Endodermal cell (in vitro differentiated cells): ENCODE measurements around the gene RFTN1. TPM values are rescaled to one million over a fixed set of nuclear protein-coding genes. Genes with fewer than 3 reads are reported as not detected.

Source experiments
- DNase-seq: peaks from one replicate; pipeline ENCODE4 v3.0.0-alpha.2; 2017
- H3K27ac ChIP-seq: 2 replicates; pipeline ENCODE4 v1.5.1; 2013; ENCODE audit warnings: mild to moderate bottlenecking, low read depth, low read length, moderate library complexity
- H3K27me3 ChIP-seq: 2 replicates; pipeline ENCODE4 v1.6.1; 2013; ENCODE audit warnings: mild to moderate bottlenecking, low read length, moderate library complexity; ENCODE audit not compliant: insufficient read depth, control insufficient read depth, poor library complexity, severe bottlenecking
- H3K36me3 ChIP-seq: 2 replicates; pipeline ENCODE4 v1.7.0; 2013; ENCODE audit warnings: mild to moderate bottlenecking, low read length, moderate library complexity; ENCODE audit not compliant: control insufficient read depth, insufficient read depth
- H3K4me1 ChIP-seq: one replicate; pipeline ENCODE4 v1.7.0; 2013; ENCODE audit warnings: low read length; ENCODE audit not compliant: control insufficient read depth, insufficient read depth
- H3K4me3 ChIP-seq: 2 replicates; pipeline ENCODE4 v1.5.1; 2013; ENCODE audit warnings: mild to moderate bottlenecking, low read length, moderate library complexity
- H3K9ac ChIP-seq: 2 replicates; pipeline ENCODE4 v1.6.1; 2013; ENCODE audit warnings: mild to moderate bottlenecking, low read length, moderate library complexity; ENCODE audit not compliant: poor library complexity, severe bottlenecking; ENCODE audit errors: extremely low read depth
- H3K9me3 ChIP-seq: 2 replicates; pipeline ENCODE4 v1.6.1; 2013; ENCODE audit warnings: mild to moderate bottlenecking, low read length, moderate library complexity; ENCODE audit not compliant: control insufficient read depth
- H3K27ac Mint-ChIP-seq: 2 replicates; pipeline ENCODE4 v1.8.0; 2020; ENCODE audit warnings: mixed read lengths
- H3K27me3 Mint-ChIP-seq: 2 replicates; pipeline ENCODE4 v1.8.0; 2021; ENCODE audit warnings: mild to moderate bottlenecking, mixed read lengths; ENCODE audit not compliant: insufficient read depth
- H3K36me3 Mint-ChIP-seq: 2 replicates; pipeline ENCODE4 v1.8.0; 2020; ENCODE audit warnings: low read depth, mixed read lengths
- H3K4me1 Mint-ChIP-seq: 2 replicates; pipeline ENCODE4 v1.8.0; 2020; ENCODE audit warnings: mixed read lengths
- H3K4me3 Mint-ChIP-seq: 2 replicates; pipeline ENCODE4 v1.8.0; 2020; ENCODE audit warnings: mild to moderate bottlenecking, moderate library complexity, mixed read lengths
- H3K9me3 Mint-ChIP-seq: 2 replicates; pipeline ENCODE4 v1.8.0; 2020; ENCODE audit warnings: mild to moderate bottlenecking, mixed read lengths
- WGBS, 2 experiments: methylation state at CpG; one replicate each; pipeline versions ENCODE4 v1.1.5 to v1.1.7; 2013; ENCODE audit warnings: missing lambda C conversion rate in 2 of 2, mixed read lengths in 1 of 2; ENCODE audit not compliant: insufficient coverage in 1 of 2, insufficient read length in 1 of 2; 5-methylcytosine and 5-hydroxymethylcytosine counted together
- total RNA-seq, 2 donors: library from RNA; stranded (reverse); fragmentation: NEBNext Ultra II Directional in 1 of 2; extraction: Animal tissue kit (Norgen Biotek cat#: 25700) in 1 of 2; gene quantifications; 2 replicates in 1 of 2; 3 replicates in 1 of 2; pipeline ENCODE4 v1.2.1, GENCODE V29; 2021
- TF ChIP-seq, protein P1 (sequence below): fragments of 200-600 bp; sonication (generic); conservative IDR thresholded peaks from 2 replicates; pipeline ENCODE4 v1.5.0; 2021; ENCODE audit warnings: antibody characterized with exemption, mild to moderate bottlenecking

RFTN1 gene
- total RNA-seq, 2 donors from 2014 or later: 0.80 to 1.1 TPM

DNA sequence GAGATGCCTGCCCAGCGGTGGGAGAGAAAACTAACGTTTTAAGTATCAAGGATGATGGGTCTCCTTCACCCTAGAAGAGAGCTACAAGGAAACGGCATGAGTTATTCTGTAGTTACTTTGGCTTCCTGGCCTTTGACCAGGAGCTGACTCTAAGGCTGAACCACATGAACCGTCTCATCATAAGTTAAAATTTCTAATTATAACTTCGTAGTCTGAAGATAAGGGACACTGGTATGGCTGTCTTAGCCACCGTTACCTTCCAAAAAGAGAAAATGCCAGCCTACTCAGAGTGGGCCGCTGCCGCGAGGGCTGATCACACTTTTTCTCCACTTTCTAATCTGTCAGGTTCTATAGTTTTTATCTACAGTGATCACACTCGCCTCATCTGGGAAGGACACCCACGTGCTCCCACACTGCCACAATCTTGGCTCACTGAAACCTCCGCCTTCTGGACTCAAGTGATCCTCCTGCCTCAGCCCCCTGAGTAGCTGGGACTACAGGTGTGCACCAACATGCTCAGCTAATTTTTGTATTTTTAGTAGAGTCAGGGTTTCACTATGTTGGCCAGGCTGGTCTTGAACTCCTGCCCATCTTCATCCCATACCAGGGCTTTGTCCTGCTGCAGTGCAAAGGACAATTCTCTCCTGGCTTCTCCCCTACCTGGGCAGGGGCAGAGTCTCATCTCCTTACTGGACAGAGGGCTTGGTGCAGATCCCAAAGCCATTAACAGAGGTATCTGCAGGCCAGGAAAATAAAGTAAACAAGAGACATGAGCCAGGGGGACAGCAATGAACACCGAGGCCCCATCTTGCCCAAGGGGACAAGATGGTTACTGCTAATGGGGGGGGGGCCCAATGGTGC lies 73.4 kb downstream of the RFTN1 start:
- 92 to 96% methylated on average over 11 to 13 of the region's 13 CpGs for WGBS, 2 experiments
- no peaks in the 10 kb centered on the region for H3K36me3 ChIP-seq
- no peak for DNase-seq
- no peaks in the 10 kb centered on the region for H3K9me3 ChIP-seq
- Mint-ChIP-seq H3K4me3 (no peak overlapping the region), H3K27ac (no peak overlapping the region), H3K36me3 (no peaks in the 10 kb centered on the region), H3K9me3 (no peaks in the 10 kb centered on the region), H3K27me3 (no peaks in the 10 kb centered on the region), H3K4me1 (no peaks in the 10 kb centered on the region)
- H3K27me3 ChIP-seq: no peaks in the 10 kb centered on the region
- TF ChIP-seq, protein P1, sequence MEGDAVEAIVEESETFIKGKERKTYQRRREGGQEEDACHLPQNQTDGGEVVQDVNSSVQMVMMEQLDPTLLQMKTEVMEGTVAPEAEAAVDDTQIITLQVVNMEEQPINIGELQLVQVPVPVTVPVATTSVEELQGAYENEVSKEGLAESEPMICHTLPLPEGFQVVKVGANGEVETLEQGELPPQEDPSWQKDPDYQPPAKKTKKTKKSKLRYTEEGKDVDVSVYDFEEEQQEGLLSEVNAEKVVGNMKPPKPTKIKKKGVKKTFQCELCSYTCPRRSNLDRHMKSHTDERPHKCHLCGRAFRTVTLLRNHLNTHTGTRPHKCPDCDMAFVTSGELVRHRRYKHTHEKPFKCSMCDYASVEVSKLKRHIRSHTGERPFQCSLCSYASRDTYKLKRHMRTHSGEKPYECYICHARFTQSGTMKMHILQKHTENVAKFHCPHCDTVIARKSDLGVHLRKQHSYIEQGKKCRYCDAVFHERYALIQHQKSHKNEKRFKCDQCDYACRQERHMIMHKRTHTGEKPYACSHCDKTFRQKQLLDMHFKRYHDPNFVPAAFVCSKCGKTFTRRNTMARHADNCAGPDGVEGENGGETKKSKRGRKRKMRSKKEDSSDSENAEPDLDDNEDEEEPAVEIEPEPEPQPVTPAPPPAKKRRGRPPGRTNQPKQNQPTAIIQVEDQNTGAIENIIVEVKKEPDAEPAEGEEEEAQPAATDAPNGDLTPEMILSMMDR: no peak
- H3K4me1 ChIP-seq: no peaks in the 10 kb centered on the region
- no peak overlapping the region for H3K9ac ChIP-seq
- H3K27ac ChIP-seq: no peak overlapping the region
- H3K4me3 ChIP-seq: no peak overlapping the region

DNA sequence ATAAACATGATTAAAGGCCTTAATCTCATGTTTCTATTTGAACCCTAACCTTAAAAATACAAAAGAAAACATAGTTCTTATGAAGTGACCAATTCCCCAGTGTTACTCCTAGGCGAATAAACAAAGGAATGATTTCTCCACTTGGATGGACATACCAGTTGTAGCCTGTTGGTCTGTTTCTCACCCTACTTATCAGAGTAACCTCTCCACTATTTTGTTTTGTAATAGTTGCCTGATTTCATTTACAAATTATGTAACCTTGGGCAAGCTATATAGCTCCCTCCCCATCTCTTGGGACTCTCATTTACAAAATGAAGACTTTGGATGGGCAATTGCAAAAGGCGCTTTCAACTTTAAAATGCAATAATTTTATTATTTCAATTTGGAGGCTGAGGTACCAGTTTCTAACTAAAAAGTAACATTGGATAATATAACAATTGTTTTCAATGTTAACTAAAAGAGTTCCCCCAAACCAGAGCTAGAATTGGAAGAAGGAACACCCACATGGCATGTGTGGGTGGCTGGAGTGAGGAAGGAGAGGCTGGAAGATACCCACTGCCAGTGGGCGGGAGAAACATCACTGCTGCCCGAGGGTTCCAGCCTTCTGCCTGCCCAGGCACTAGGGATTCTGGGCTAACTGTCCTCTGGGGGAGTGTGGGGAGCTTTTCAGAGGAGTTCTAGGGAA lies 74.2 kb downstream of the RFTN1 start:
- Histone ChIP-seq H3K4me1 (no peaks in the 10 kb centered on the region), H3K27me3 (no peaks in the 10 kb centered on the region), H3K27ac (no peak overlapping the region), H3K9ac (no peak overlapping the region), H3K36me3 (no peaks in the 10 kb centered on the region), H3K9me3 (no peaks in the 10 kb centered on the region), H3K4me3 (no peak overlapping the region)
- Mint-ChIP-seq H3K27ac (no peak overlapping the region), H3K4me3 (no peak overlapping the region), H3K27me3 (no peaks in the 10 kb centered on the region), H3K9me3 (no peaks in the 10 kb centered on the region), H3K36me3 (no peaks in the 10 kb centered on the region), H3K4me1 (no peaks in the 10 kb centered on the region)
- DNase-seq: no peak
- TF ChIP-seq, protein P1: no peak
- 86 to 90% methylated on average over 1 to 3 of the region's 4 CpGs for WGBS, 2 experiments

DNA sequence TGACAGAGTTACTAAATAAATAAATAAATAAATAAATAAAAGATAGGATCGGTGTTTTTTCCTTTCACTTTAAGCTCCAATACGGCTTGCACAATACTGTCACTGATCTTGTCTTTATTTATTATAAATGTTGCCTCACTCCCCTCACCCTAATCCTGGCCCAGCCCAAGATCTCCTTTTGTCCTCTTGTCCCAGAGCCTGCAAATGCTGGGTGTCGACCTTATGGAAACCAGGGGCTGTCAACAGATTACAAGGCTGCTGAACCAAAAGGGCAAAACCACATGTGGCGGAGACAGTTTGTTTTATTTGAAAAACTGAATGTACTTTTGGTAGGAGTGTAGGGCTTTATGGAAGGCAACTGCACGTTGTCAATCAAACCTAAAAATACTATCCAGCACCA lies 75.9 kb downstream of the RFTN1 start:
- H3K27me3 Mint-ChIP-seq: no peaks in the 10 kb centered on the region
- H3K9ac ChIP-seq: no peak overlapping the region
- H3K9me3 ChIP-seq: no peaks in the 10 kb centered on the region
- H3K4me3 ChIP-seq: no peak overlapping the region
- H3K27me3 ChIP-seq: no peaks in the 10 kb centered on the region
- no peaks in the 10 kb centered on the region for H3K9me3 Mint-ChIP-seq
- no peaks in the 10 kb centered on the region for H3K4me1 ChIP-seq
- H3K36me3 Mint-ChIP-seq: no peaks in the 10 kb centered on the region
- no peak overlapping the region for H3K27ac ChIP-seq
- TF ChIP-seq, protein P1: no peak
- 98 to 100% methylated on average over 1 to 5 of the region's 5 CpGs for WGBS, 2 experiments
- no peak overlapping the region for H3K27ac Mint-ChIP-seq
- H3K4me3 Mint-ChIP-seq: no peak overlapping the region
- no peak for DNase-seq
- no peaks in the 10 kb centered on the region for H3K36me3 ChIP-seq
- H3K4me1 Mint-ChIP-seq: no peaks in the 10 kb centered on the region
